Muscle layer of duodenum (tissue), 2 donors: ENCODE measurements around the gene SAT1.

Source experiments
- H3K27ac ChIP-seq: one replicate; pipeline ENCODE4 v1.7.0; 2013; ENCODE audit warnings: mild to moderate bottlenecking, low read length
- H3K27me3 ChIP-seq: one replicate; pipeline ENCODE4 v1.7.0; 2013; ENCODE audit warnings: low read depth, mild to moderate bottlenecking, control low read depth, low read length
- H3K36me3 ChIP-seq, 2 donors: one replicate each; pipeline ENCODE4 v1.7.0; 2013; ENCODE audit warnings: low read length in 2 of 2, control low read depth in 1 of 2, mild to moderate bottlenecking in 1 of 2; ENCODE audit not compliant: insufficient read depth in 2 of 2, control insufficient read depth in 1 of 2
- H3K4me1 ChIP-seq, 2 donors: one replicate each; pipeline ENCODE4 v1.7.0; 2013; ENCODE audit warnings: low read length in 2 of 2, mild to moderate bottlenecking in 2 of 2, control low read depth in 1 of 2, moderate library complexity in 1 of 2; ENCODE audit not compliant: insufficient read depth in 2 of 2, control insufficient read depth in 1 of 2
- H3K4me3 ChIP-seq, 2 donors: one replicate each; pipeline ENCODE4 v1.7.0; 2013; ENCODE audit warnings: low read length in 2 of 2, low read depth in 1 of 2, mild to moderate bottlenecking in 1 of 2
- H3K9me3 ChIP-seq, 2 donors: one replicate each; pipeline ENCODE4 v1.7.0; 2013; ENCODE audit warnings: low read length in 2 of 2, control low read depth in 1 of 2, mild to moderate bottlenecking in 1 of 2; ENCODE audit not compliant: control insufficient read depth in 1 of 2
- donor health status: healthy.

The SAT1 gene

GRCh38 chrX:23828881-23829280 is 45.9 kb downstream of the SAT1 start:
- Histone ChIP-seq H3K4me3 (no peak overlapping the region), H3K9me3 (no peaks in the 10 kb centered on the region), H3K36me3 (no peaks in the 10 kb centered on the region), H3K4me1 (no peaks in the 10 kb centered on the region), H3K27me3 (no peaks in the 10 kb centered on the region), H3K27ac (no peak overlapping the region)

GRCh38 chrX:23832721-23833120 is 49.7 kb downstream of the SAT1 start:
- H3K27me3 ChIP-seq, result no peaks in the 10 kb centered on the region
- H3K9me3 ChIP-seq, result no peaks in the 10 kb centered on the region
- no peaks in the 10 kb centered on the region for H3K36me3 ChIP-seq
- H3K27ac ChIP-seq, result no peak overlapping the region
- no peaks in the 10 kb centered on the region for H3K4me1 ChIP-seq
- no peak overlapping the region for H3K4me3 ChIP-seq
